Neutrophil (primary cell): Measurements from ENCODE around the gene TNFAIP2.

Source experiments
- H3K27ac ChIP-seq: fragments of 200-600 bp; sonication (generic); 2 replicates; pipeline ENCODE4 v1.5.1; 2016; ENCODE audit warnings: mild to moderate bottlenecking, moderate library complexity
- H3K27me3 ChIP-seq: fragments of 200-600 bp; sonication (generic); 2 replicates; pipeline ENCODE4 v1.6.0; 2016; ENCODE audit warnings: mild to moderate bottlenecking
- H3K36me3 ChIP-seq: fragments of 200-600 bp; sonication (generic); 2 replicates; pipeline ENCODE4 v1.5.1; 2017
- H3K4me1 ChIP-seq, 2 experiments: fragments of 200-600 bp in 1 of 2; sonication (generic) in 1 of 2; 1 replicate in 1 of 2; 2 replicates in 1 of 2; pipeline versions ENCODE4 v1.5.1 to v1.6.1; 2013 to 2016; ENCODE audit warnings: low read depth in 1 of 2, low read length in 1 of 2, mild to moderate bottlenecking in 1 of 2, moderate library complexity in 1 of 2; ENCODE audit not compliant: control insufficient read depth in 1 of 2, insufficient read depth in 1 of 2
- H3K4me3 ChIP-seq, 2 experiments: fragments of 200-600 bp in 1 of 2; sonication (generic) in 1 of 2; 1 replicate in 1 of 2; 2 replicates in 1 of 2; pipeline ENCODE4 v1.5.1; 2013 to 2016; ENCODE audit warnings: low read depth in 1 of 2, low read length in 1 of 2, mild to moderate bottlenecking in 1 of 2, moderate library complexity in 1 of 2
- H3K9me3 ChIP-seq: fragments of 200-600 bp; sonication (generic); 2 replicates; pipeline ENCODE4 v1.5.1; 2016
- TF ChIP-seq, protein P1 (sequence below): fragments of 200-600 bp; sonication (generic); IDR thresholded peaks from 2 replicates; pipeline ENCODE4 v1.5.1; 2016; ENCODE audit warnings: antibody characterized with exemption

Gene TNFAIP2

DNA sequence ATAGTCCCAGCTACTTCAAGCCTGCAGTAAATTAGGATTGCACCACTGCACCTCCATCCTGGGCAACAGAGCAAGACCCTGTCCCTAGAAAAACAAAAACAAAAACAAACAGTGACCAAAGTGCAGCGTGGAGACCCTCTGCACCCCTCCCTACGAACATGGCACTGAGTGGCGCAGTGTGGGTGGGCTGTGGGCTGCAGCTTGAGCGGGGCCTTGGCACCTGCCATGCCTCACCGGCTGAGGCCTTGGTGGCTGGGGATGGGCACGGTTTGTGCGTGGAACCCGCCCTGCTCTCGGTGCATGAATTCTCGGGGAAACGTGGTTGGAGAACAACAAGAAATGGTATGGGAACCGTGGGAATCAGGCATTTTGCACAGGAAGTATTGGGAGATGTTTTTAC, 60.8 kb downstream of the TNFAIP2 start:
- peaks cover 0 to 4% of the 10 kb centered on the region in 2 experiments for H3K4me1 ChIP-seq
- H3K9me3 ChIP-seq = no peaks in the 10 kb centered on the region
- H3K4me3 ChIP-seq = no peak overlapping the region
- H3K36me3 ChIP-seq = no peaks in the 10 kb centered on the region
- peaks cover 54% of the 10 kb centered on the region for H3K27me3 ChIP-seq
- H3K27ac ChIP-seq = no peak overlapping the region
- TF ChIP-seq, protein P1, sequence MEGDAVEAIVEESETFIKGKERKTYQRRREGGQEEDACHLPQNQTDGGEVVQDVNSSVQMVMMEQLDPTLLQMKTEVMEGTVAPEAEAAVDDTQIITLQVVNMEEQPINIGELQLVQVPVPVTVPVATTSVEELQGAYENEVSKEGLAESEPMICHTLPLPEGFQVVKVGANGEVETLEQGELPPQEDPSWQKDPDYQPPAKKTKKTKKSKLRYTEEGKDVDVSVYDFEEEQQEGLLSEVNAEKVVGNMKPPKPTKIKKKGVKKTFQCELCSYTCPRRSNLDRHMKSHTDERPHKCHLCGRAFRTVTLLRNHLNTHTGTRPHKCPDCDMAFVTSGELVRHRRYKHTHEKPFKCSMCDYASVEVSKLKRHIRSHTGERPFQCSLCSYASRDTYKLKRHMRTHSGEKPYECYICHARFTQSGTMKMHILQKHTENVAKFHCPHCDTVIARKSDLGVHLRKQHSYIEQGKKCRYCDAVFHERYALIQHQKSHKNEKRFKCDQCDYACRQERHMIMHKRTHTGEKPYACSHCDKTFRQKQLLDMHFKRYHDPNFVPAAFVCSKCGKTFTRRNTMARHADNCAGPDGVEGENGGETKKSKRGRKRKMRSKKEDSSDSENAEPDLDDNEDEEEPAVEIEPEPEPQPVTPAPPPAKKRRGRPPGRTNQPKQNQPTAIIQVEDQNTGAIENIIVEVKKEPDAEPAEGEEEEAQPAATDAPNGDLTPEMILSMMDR = no peak

DNA sequence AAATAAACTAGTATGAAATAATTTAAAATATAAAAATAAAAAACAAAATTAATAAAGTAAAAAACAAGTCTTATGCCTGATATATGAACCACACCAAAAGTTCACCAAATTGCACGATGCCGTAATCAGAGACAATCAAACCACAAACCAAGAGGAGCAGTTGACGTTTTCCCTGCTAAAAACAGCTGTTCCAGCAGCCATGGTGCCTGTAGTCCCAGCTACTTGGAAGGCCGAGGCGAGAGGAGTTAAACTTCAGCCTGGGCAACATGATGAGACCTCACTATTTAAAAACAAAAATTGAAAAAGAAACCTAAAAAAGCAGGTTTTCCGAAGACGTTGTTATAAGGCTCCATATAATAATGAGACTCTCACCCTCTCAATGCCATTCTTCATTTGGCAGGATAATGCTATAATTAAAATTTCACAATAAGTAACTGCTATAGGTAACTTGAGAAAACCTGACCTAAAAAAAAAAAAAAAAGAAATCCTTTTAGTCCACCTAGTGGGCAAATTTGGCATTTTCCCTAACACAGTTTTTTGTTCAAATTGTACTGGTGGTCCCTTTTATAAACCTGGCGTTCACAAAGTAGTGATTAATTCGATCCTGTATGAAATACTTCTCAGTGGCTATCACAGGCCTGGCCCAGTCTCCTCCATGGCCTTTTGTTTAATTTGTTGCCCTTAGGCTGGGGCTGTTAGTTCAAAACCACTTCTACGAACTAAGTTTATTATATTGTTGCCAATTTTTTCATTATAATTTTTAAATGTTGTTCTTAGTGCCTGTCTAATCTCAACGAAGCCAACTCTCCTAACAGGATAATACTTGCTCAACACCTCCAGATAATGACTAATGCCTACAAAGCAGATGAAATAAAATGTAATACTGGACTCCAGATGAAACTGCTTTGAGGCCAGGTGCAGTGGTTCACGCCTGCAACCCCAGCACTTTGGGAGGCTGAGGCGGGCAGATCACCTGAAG, 62.1 kb downstream of the TNFAIP2 start:
- Histone ChIP-seq H3K36me3 (no peaks in the 10 kb centered on the region), H3K4me1 (peaks cover 0 to 6% of the 10 kb centered on the region in 2 experiments), H3K27me3 (peaks cover 60% of the 10 kb centered on the region), H3K4me3 (no peak overlapping the region), H3K27ac (no peak overlapping the region), H3K9me3 (no peaks in the 10 kb centered on the region)
- TF ChIP-seq, protein P1 = peak; percentile 33

DNA sequence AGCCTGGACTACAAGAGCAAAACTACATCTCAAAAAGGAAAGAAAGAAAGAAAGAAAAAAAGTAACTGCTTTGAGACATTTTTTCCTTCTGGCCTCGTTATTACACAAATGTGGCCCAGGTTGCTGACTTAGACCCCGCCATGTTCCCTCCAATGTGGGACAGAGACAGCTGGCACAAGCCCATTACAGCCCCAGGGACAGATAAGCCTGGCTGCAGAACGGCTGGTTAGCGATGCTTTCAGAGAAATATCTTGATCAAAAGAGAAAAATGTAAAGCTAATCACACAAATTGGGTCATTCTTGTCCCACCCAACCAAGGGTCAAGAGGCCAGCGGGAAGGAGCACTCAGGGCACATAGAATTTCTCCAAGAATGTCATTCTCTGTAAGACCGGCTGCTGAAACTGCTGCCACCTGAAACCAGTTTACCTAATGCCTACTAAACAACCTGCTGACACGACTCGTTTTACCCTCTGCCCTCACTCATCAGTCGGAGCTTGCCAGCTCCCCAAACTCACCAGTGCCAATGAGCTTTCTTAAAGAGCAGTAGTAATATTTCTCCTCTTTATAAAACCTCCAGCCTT, 63.1 kb downstream of the TNFAIP2 start:
- Histone ChIP-seq H3K36me3 (no peaks in the 10 kb centered on the region), H3K9me3 (no peaks in the 10 kb centered on the region), H3K4me1 (peaks cover 0 to 6% of the 10 kb centered on the region in 2 experiments), H3K27ac (no peak overlapping the region), H3K27me3 (peaks cover 70% of the 10 kb centered on the region), H3K4me3 (no peak overlapping the region)
- TF ChIP-seq, protein P1 = no peak
